Osteoblast (primary cell): ENCODE results near the gene CCDC137. TPM values are rescaled to one million over a fixed set of nuclear protein-coding genes. Genes with fewer than 3 reads are reported as not detected.

Source experiments
- DNase-seq: peaks from one replicate; pipeline ENCODE4 v3.0.0; 2011; ENCODE audit warnings: low spot score, mixed read lengths; ENCODE audit not compliant: insufficient read length; ENCODE audit errors: missing footprints
- H2AFZ ChIP-seq: 2 replicates; pipeline ENCODE4 v1.6.0; 2011; ENCODE audit warnings: mild to moderate bottlenecking, low read length
- H3K27ac ChIP-seq: 2 replicates; pipeline ENCODE4 v1.5.1; 2011; ENCODE audit warnings: mild to moderate bottlenecking, low read depth, low read length, moderate library complexity
- H3K27me3 ChIP-seq: 2 replicates; pipeline ENCODE4 v1.6.0; 2012; ENCODE audit warnings: mild to moderate bottlenecking, control low read depth, inconsistent platforms, low read length, moderate library complexity; ENCODE audit not compliant: insufficient read depth
- H3K36me3 ChIP-seq: 2 replicates; pipeline ENCODE4 v1.5.1; 2011; ENCODE audit warnings: mild to moderate bottlenecking, low read length, control low read depth, moderate library complexity; ENCODE audit not compliant: insufficient read depth
- H3K4me1 ChIP-seq: 2 replicates; pipeline ENCODE4 v1.5.1; 2011; ENCODE audit warnings: mild to moderate bottlenecking, low read length, control low read depth, moderate library complexity; ENCODE audit not compliant: insufficient read depth
- H3K4me2 ChIP-seq: 2 replicates; pipeline ENCODE4 v1.6.0; 2011; ENCODE audit warnings: mild to moderate bottlenecking, low read length; ENCODE audit not compliant: insufficient read depth
- H3K4me3 ChIP-seq: fragments of 200-600 bp; sonication (generic); 3 replicates; pipeline ENCODE4 v1.5.1; 2012; ENCODE audit warnings: mild to moderate bottlenecking, low read length, inconsistent platforms; ENCODE audit not compliant: insufficient read depth
- H3K79me2 ChIP-seq: 2 replicates; pipeline ENCODE4 v1.6.0; 2012; ENCODE audit warnings: mild to moderate bottlenecking, low read length, control low read depth, inconsistent platforms; ENCODE audit not compliant: insufficient read depth
- H3K9me3 ChIP-seq: 2 replicates; pipeline ENCODE4 v1.5.1; 2011; ENCODE audit warnings: low read depth, low read length, control low read depth
- H4K20me1 ChIP-seq: 2 replicates; pipeline ENCODE4 v1.6.0; 2012; ENCODE audit warnings: mild to moderate bottlenecking, low read length, control low read depth; ENCODE audit not compliant: insufficient read depth
- CTCF ChIP-seq: IDR thresholded peaks from 2 replicates; pipeline ENCODE4 v1.5.1; 2011; ENCODE audit warnings: mild to moderate bottlenecking, low read depth, low read length, moderate library complexity; ENCODE audit errors: extremely low read depth
- total RNA-seq: library from RNA; depleted of rRNA; stranded (reverse); fragments of >200 nt; gene quantifications from 2 replicates; pipeline ENCODE4 v1.2.3, GENCODE V29; 2012

Gene CCDC137
- total RNA-seq, 1 donor, result 4.7 TPM

- H3K9me3 ChIP-seq, result no peaks in the 10 kb centered on the region
Observed at GRCh38 chr17:81715107-81715871, 48.8 kb downstream of the CCDC137 start.

GRCh38 chr17:81715872-81716673 lies 49.5 kb downstream of the CCDC137 start:
- no peak overlapping the region for H3K27ac ChIP-seq
- DNase-seq, result peak; percentile 89
- no peaks in the 10 kb centered on the region for H3K9me3 ChIP-seq
- no peak overlapping the region for H2AFZ ChIP-seq
- H3K36me3 ChIP-seq, result no peaks in the 10 kb centered on the region
- H3K4me2 ChIP-seq, result no peak overlapping the region
- H3K27me3 ChIP-seq, result no peaks in the 10 kb centered on the region
- TF ChIP-seq CTCF, result no peak
- peaks cover 3% of the 10 kb centered on the region for H3K79me2 ChIP-seq
- peaks cover 10% of the 10 kb centered on the region for H4K20me1 ChIP-seq
- H3K4me1 ChIP-seq, result peaks cover 17% of the 10 kb centered on the region
- H3K4me3 ChIP-seq, result no peak overlapping the region

More at GRCh38 chr17:81715107-81715871, 48.8 kb downstream of the CCDC137 start:
- Histone ChIP-seq H3K4me3 (no peak overlapping the region), H3K27me3 (no peaks in the 10 kb centered on the region), H3K27ac (no peak overlapping the region), H3K4me2 (no peak overlapping the region), H4K20me1 (peaks cover 10% of the 10 kb centered on the region), H3K36me3 (no peaks in the 10 kb centered on the region), H3K79me2 (peaks cover 3% of the 10 kb centered on the region), H2AFZ (no peak overlapping the region), H3K4me1 (peaks cover 25% of the 10 kb centered on the region)
- TF ChIP-seq CTCF, result no peak
- peak; percentile 82 for DNase-seq

- peak; percentile 88 for DNase-seq
- H2AFZ ChIP-seq, result no peak overlapping the region
- no peaks in the 10 kb centered on the region for H3K9me3 ChIP-seq
- no peaks in the 10 kb centered on the region for H3K27me3 ChIP-seq
- peaks cover 12% of the 10 kb centered on the region for H3K4me1 ChIP-seq
- H3K4me3 ChIP-seq, result no peak overlapping the region
- H3K36me3 ChIP-seq, result no peaks in the 10 kb centered on the region
- H3K4me2 ChIP-seq, result no peak overlapping the region
- peaks cover 10% of the 10 kb centered on the region for H4K20me1 ChIP-seq
- no peak overlapping the region for H3K27ac ChIP-seq
- H3K79me2 ChIP-seq, result peaks cover 3% of the 10 kb centered on the region
- no peak for TF ChIP-seq CTCF
Observed at GRCh38 chr17:81716674-81716996, 50.1 kb downstream of the CCDC137 start.
